ENCODE measurements around the gene KRTAP10-11. TPM values are rescaled to one million over a fixed set of nuclear protein-coding genes. Genes with fewer than 3 reads are reported as not detected.

The KRTAP10-11 gene
- total and polyA plus RNA-seq, 9 donors, result not detected

- H3K27ac ChIP-seq, result no peak overlapping the region
- intact Hi-C loops (cut with DNase I), result no loop called here
- no peaks in the 10 kb centered on the region for H3K9me3 ChIP-seq
- no peaks in the 10 kb centered on the region for H3K27me3 ChIP-seq
- H3K4me3 ChIP-seq, result no peak overlapping the region
- H3K36me3 ChIP-seq, result no peaks in the 10 kb centered on the region
- H3K4me1 ChIP-seq (ENCODE audit: insufficient read depth), result no peaks in the 10 kb centered on the region
- TF ChIP-seq POLR2A (IDR thresholded peaks at IDR 0.05), result no peak
- no peak for TF ChIP-seq CTCF (IDR thresholded peaks at IDR 0.05)
- no peak for TF ChIP-seq EP300 (IDR thresholded peaks at IDR 0.05)
- DNase-seq, result no peak
- WGBS, 3 donors, result 60 to 71% (median 70%) methylated on average over 11 of the region's 11 CpGs
These were observed 48.6 kb downstream of the KRTAP10-11 start for GRCh38 chr21:44694776-44695175.

- Histone ChIP-seq H3K36me3 (no peaks in the 10 kb centered on the region), H3K27ac (no peak overlapping the region), H3K9me3 (no peaks in the 10 kb centered on the region), H3K4me1 (ENCODE audit: insufficient read depth) (no peaks in the 10 kb centered on the region), H3K4me3 (no peak overlapping the region), H3K27me3 (no peaks in the 10 kb centered on the region)
- intact Hi-C loops (cut with DNase I), result no loop called here
- 53 to 66% (median 58%) methylated on average over 8 of the region's 8 CpGs for WGBS, 3 donors
- TF ChIP-seq POLR2A (IDR thresholded peaks at IDR 0.05) (no peak), CTCF (IDR thresholded peaks at IDR 0.05) (no peak), EP300 (IDR thresholded peaks at IDR 0.05) (no peak)
- DNase-seq, result no peak
These were observed 49.0 kb downstream of the KRTAP10-11 start for GRCh38 chr21:44695184-44695583.

GRCh38 chr21:44695641-44696040 lies 49.4 kb downstream of the KRTAP10-11 start:
- intact Hi-C loops (cut with DNase I), result no loop called here
- Histone ChIP-seq H3K4me1 (ENCODE audit: insufficient read depth) (no peaks in the 10 kb centered on the region), H3K36me3 (no peaks in the 10 kb centered on the region), H3K27ac (no peak overlapping the region), H3K9me3 (no peaks in the 10 kb centered on the region), H3K4me3 (no peak overlapping the region), H3K27me3 (no peaks in the 10 kb centered on the region)
- TF ChIP-seq EP300 (IDR thresholded peaks at IDR 0.05) (no peak), CTCF (IDR thresholded peaks at IDR 0.05) (no peak), POLR2A (IDR thresholded peaks at IDR 0.05) (no peak)
- WGBS, 3 donors, result 67 to 77% (median 72%) methylated on average over 8 of the region's 8 CpGs
- no peak for DNase-seq

GRCh38 chr21:44696572-44696971 lies 50.4 kb downstream of the KRTAP10-11 start:
- no peaks in the 10 kb centered on the region for H3K27me3 ChIP-seq

More at GRCh38 chr21:44696572-44696971, 50.4 kb downstream of the KRTAP10-11 start:
- Histone ChIP-seq H3K9me3 (no peaks in the 10 kb centered on the region), H3K27ac (no peak overlapping the region), H3K4me1 (ENCODE audit: insufficient read depth) (no peaks in the 10 kb centered on the region), H3K4me3 (no peak overlapping the region), H3K36me3 (no peaks in the 10 kb centered on the region)
- DNase-seq, result no peak
- no peak for TF ChIP-seq POLR2A (IDR thresholded peaks at IDR 0.05)
- TF ChIP-seq CTCF (IDR thresholded peaks at IDR 0.05), result no peak
- no peak for TF ChIP-seq EP300 (IDR thresholded peaks at IDR 0.05)
- intact Hi-C loops (cut with DNase I), result no loop called here
- 45 to 59% (median 55%) methylated on average over 10 of the region's 10 CpGs for WGBS, 3 donors

Small RNA genes within 50 kb of the gene (small RNA-seq; reads per million reads assigned to genes)
- not detected for gene KRTAP12-6P

Other genes starting within 250 kb of the KRTAP10-11 start
- gene LRRC3, start 190.9 kb upstream of the KRTAP10-11 start, total RNA-seq, result 1 to 10 TPM; 3.4 to 6.8 (median 4.0) TPM
- 1 to 10 TPM; 2.4 to 3.9 TPM for gene LRRC3, start 190.9 kb upstream of the KRTAP10-11 start, polyA plus RNA-seq
- gene KRTAP10-1, start 106.2 kb upstream of the KRTAP10-11 start, total RNA-seq, result not detected
- not detected for gene KRTAP10-1, start 106.2 kb upstream of the KRTAP10-11 start, polyA plus RNA-seq
- not detected for gene KRTAP10-2, start 94.9 kb upstream of the KRTAP10-11 start, total RNA-seq
- not detected for gene KRTAP10-2, start 94.9 kb upstream of the KRTAP10-11 start, polyA plus RNA-seq
- gene KRTAP10-3, start 87.6 kb upstream of the KRTAP10-11 start, total RNA-seq, result not detected
- not detected for gene KRTAP10-3, start 87.6 kb upstream of the KRTAP10-11 start, polyA plus RNA-seq
- gene KRTAP10-4, start 72.7 kb upstream of the KRTAP10-11 start, total RNA-seq, result not detected
- not detected for gene KRTAP10-4, start 72.7 kb upstream of the KRTAP10-11 start, polyA plus RNA-seq
- gene KRTAP10-5, start 65.8 kb upstream of the KRTAP10-11 start, total RNA-seq, result not detected
- not detected for gene KRTAP10-5, start 65.8 kb upstream of the KRTAP10-11 start, polyA plus RNA-seq
- gene KRTAP10-6, start 53.9 kb upstream of the KRTAP10-11 start, total RNA-seq, result not detected
- not detected for gene KRTAP10-6, start 53.9 kb upstream of the KRTAP10-11 start, polyA plus RNA-seq
- gene KRTAP10-7, start 45.8 kb upstream of the KRTAP10-11 start, total RNA-seq, result not detected
- not detected for gene KRTAP10-7, start 45.8 kb upstream of the KRTAP10-11 start, polyA plus RNA-seq
- not detected for gene KRTAP10-8, start 34.3 kb upstream of the KRTAP10-11 start, total RNA-seq
- gene KRTAP10-8, start 34.3 kb upstream of the KRTAP10-11 start, polyA plus RNA-seq, result not detected
- gene KRTAP10-9, start 19.3 kb upstream of the KRTAP10-11 start, total RNA-seq, result not detected
- gene KRTAP10-9, start 19.3 kb upstream of the KRTAP10-11 start, polyA plus RNA-seq, result not detected
- not detected for gene KRTAP10-10, start 9.1 kb upstream of the KRTAP10-11 start, total RNA-seq
- not detected for gene KRTAP10-10, start 9.1 kb upstream of the KRTAP10-11 start, polyA plus RNA-seq
- not detected for gene KRTAP12-4, start 8.2 kb downstream of the KRTAP10-11 start, total RNA-seq
- not detected for gene KRTAP12-4, start 8.2 kb downstream of the KRTAP10-11 start, polyA plus RNA-seq
- not detected for gene KRTAP12-3, start 11.5 kb downstream of the KRTAP10-11 start, total RNA-seq
- not detected for gene KRTAP12-3, start 11.5 kb downstream of the KRTAP10-11 start, polyA plus RNA-seq
- gene KRTAP12-2, start 20.5 kb downstream of the KRTAP10-11 start, total RNA-seq, result not detected
- gene KRTAP12-2, start 20.5 kb downstream of the KRTAP10-11 start, polyA plus RNA-seq, result not detected
- gene KRTAP12-1, start 35.7 kb downstream of the KRTAP10-11 start, total RNA-seq, result not detected
- not detected for gene KRTAP12-1, start 35.7 kb downstream of the KRTAP10-11 start, polyA plus RNA-seq
- not detected for gene KRTAP10-12, start 50.8 kb downstream of the KRTAP10-11 start, total RNA-seq
- gene KRTAP10-12, start 50.8 kb downstream of the KRTAP10-11 start, polyA plus RNA-seq, result not detected
- under 1 TPM in 3 of 7 donors, not detected in 4; 0.10 to 0.27 (median 0.11) TPM for gene TSPEAR, start 65.2 kb downstream of the KRTAP10-11 start, total RNA-seq
- gene TSPEAR, start 65.2 kb downstream of the KRTAP10-11 start, polyA plus RNA-seq, result under 1 TPM; 0.07 to 0.13 TPM
- 10 to 100 TPM; 47.0 to 84.9 (median 71.7) TPM for gene UBE2G2, start 155.4 kb downstream of the KRTAP10-11 start, total RNA-seq
- 10 to 100 TPM; 31.3 to 59.5 TPM for gene UBE2G2, start 155.4 kb downstream of the KRTAP10-11 start, polyA plus RNA-seq
- gene SUMO3, start 171.6 kb downstream of the KRTAP10-11 start, total RNA-seq, result 100 to 1,000 TPM in 1 of 7 donors, 10 to 100 TPM in 6; 45.3 to 108 (median 74.3) TPM
- gene SUMO3, start 171.6 kb downstream of the KRTAP10-11 start, polyA plus RNA-seq, result 10 to 100 TPM; 63.9 to 97.6 TPM
- gene PTTG1IP, start 227.3 kb downstream of the KRTAP10-11 start, total RNA-seq, result 100 to 1,000 TPM; 133 to 226 (median 143) TPM
- gene PTTG1IP, start 227.3 kb downstream of the KRTAP10-11 start, polyA plus RNA-seq, result 100 to 1,000 TPM; 144 to 420 TPM